CD4-positive, alpha-beta T cell (primary cell): ENCODE results near the gene DHRSX. TPM values are rescaled to one million over a fixed set of nuclear protein-coding genes. Genes with fewer than 3 reads are reported as not detected.

ENCODE experiments used
- ATAC-seq: fragments of 200-7000 bp; cut with Tn5 transposase; one replicate; pipeline ENCODE4 v1.10.0; 2022; ENCODE audit warnings: mild to moderate bottlenecking; ENCODE audit not compliant: poor library complexity
- CTCF ChIA-PET: fragments of 350-600 bp; sonication (Branson Sonifier 250); formaldehyde crosslinking; loops from one replicate; lab custom pipeline; 2021; ENCODE audit warnings: antibody characterized with exemption, inconsistent platforms; lab: Charles Lee
- POLR2A ChIA-PET: fragments of 350-600 bp; sonication (Branson Sonifier 250); formaldehyde crosslinking; loops from one replicate; lab custom pipeline; 2021; ENCODE audit warnings: antibody characterized with exemption, inconsistent platforms; lab: Charles Lee
- DNase-seq, 14 experiments: peaks; one replicate each; pipeline ENCODE4 v3.0.0-alpha.2; 2013 to 2020; ENCODE audit warnings: mixed read lengths in 2 of 14
- H3K27ac ChIP-seq, 2 donors: one replicate each; pipeline versions ENCODE4 v1.5.1 to v1.7.0; 2013; ENCODE audit warnings: low read length in 2 of 2, low read depth in 1 of 2, mild to moderate bottlenecking in 1 of 2
- H3K27me3 ChIP-seq, 2 experiments: 1 replicate in 1 of 2; 2 replicates in 1 of 2; pipeline versions ENCODE4 v1.6.1 to v1.7.0; 2013; ENCODE audit warnings: low read length in 2 of 2, control low read depth in 1 of 2, mild to moderate bottlenecking in 1 of 2, moderate library complexity in 1 of 2; ENCODE audit not compliant: insufficient read depth in 2 of 2, control insufficient read depth in 1 of 2
- H3K36me3 ChIP-seq: one replicate; pipeline ENCODE4 v1.6.1; 2013; ENCODE audit warnings: low read length, control low read depth; ENCODE audit not compliant: insufficient read depth
- H3K4me1 ChIP-seq: one replicate; pipeline ENCODE4 v1.6.1; 2013; ENCODE audit warnings: low read length, control low read depth; ENCODE audit not compliant: insufficient read depth
- H3K4me3 ChIP-seq: one replicate; pipeline ENCODE4 v1.5.1; 2013; ENCODE audit warnings: mild to moderate bottlenecking, low read length, moderate library complexity
- H3K9me3 ChIP-seq, 2 experiments: 1 replicate in 1 of 2; 2 replicates in 1 of 2; pipeline versions ENCODE4 v1.6.1 to v1.7.0; 2013; ENCODE audit warnings: low read length in 2 of 2, mild to moderate bottlenecking in 2 of 2, control low read depth in 1 of 2, moderate library complexity in 1 of 2; ENCODE audit not compliant: control insufficient read depth in 1 of 2, insufficient read depth in 1 of 2
- H3K27ac Mint-ChIP-seq: one replicate; pipeline ENCODE4 v1.8.0; 2020; ENCODE audit warnings: mixed read lengths
- H3K27me3 Mint-ChIP-seq: one replicate; pipeline ENCODE4 v1.8.0; 2021; ENCODE audit warnings: mixed read lengths
- H3K36me3 Mint-ChIP-seq: one replicate; pipeline ENCODE4 v1.8.0; 2021; ENCODE audit warnings: low read depth, mixed read lengths
- H3K4me1 Mint-ChIP-seq: one replicate; pipeline ENCODE4 v1.8.0; 2021; ENCODE audit warnings: low read depth, mixed read lengths
- H3K4me3 Mint-ChIP-seq: one replicate; pipeline ENCODE4 v1.8.0; 2020; ENCODE audit warnings: mild to moderate bottlenecking, mixed read lengths
- H3K9me3 Mint-ChIP-seq: one replicate; pipeline ENCODE4 v1.8.0; 2020; ENCODE audit warnings: mixed read lengths
- intact Hi-C, 2 experiments: fragments of 100-400 bp; cut with DNase I in 1 of 2; cut with micrococcal nuclease in 1 of 2; formaldehyde crosslinking; loops; one replicate each; pipeline versions ENCODE4 v1.15.1 to v1.9.0; 2023 to 2025; cut with DNase I, micrococcal nuclease
- total RNA-seq, 174 experiments: library from RNA in 2 of 174; stranded (reverse) in 2 of 174; gene quantifications; one replicate each; pipeline ENCODE4 v1.2.3 and lab custom pipeline; 2021 to 2026
- TF ChIP-seq, protein P1 (sequence below): fragments of 200-600 bp; IDR thresholded peaks from one replicate; pipeline ENCODE4 v1.8.0; 2022; ENCODE audit warnings: antibody characterized with exemption, mild to moderate bottlenecking

Gene DHRSX
- total RNA-seq, 2 experiments from 2014 or later: 12.1 to 13.9 TPM

DNA sequence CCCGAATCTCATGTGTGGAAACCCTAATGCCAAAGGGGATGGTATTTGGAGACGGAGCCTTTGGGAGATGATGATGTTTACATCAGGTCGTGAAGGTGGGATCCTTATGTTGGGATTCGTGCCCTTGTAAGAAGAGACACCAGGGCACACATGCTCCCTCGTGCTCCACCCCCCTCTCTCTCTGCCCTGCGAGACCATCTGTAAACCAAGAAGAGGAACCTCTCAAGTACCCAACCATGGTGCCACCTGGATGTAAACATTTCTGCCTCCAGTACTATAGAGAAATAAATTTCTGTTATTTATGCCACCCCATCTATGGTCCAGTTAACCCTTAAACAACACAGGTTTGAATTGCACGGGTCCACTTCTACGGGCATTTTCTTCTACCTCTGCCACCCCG, 179.4 kb downstream of the DHRSX start:
- Histone ChIP-seq H3K27me3 (no peaks in the 10 kb centered on the region), H3K36me3 (no peaks in the 10 kb centered on the region), H3K4me3 (no peak overlapping the region), H3K4me1 (no peaks in the 10 kb centered on the region), H3K9me3 (peaks cover 0 to 8% of the 10 kb centered on the region in 2 experiments), H3K27ac (no peak overlapping the region)
- TF ChIP-seq, protein P1, sequence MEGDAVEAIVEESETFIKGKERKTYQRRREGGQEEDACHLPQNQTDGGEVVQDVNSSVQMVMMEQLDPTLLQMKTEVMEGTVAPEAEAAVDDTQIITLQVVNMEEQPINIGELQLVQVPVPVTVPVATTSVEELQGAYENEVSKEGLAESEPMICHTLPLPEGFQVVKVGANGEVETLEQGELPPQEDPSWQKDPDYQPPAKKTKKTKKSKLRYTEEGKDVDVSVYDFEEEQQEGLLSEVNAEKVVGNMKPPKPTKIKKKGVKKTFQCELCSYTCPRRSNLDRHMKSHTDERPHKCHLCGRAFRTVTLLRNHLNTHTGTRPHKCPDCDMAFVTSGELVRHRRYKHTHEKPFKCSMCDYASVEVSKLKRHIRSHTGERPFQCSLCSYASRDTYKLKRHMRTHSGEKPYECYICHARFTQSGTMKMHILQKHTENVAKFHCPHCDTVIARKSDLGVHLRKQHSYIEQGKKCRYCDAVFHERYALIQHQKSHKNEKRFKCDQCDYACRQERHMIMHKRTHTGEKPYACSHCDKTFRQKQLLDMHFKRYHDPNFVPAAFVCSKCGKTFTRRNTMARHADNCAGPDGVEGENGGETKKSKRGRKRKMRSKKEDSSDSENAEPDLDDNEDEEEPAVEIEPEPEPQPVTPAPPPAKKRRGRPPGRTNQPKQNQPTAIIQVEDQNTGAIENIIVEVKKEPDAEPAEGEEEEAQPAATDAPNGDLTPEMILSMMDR: no peak
- H3K9me3 Mint-ChIP-seq: peaks cover 11% of the 10 kb centered on the region
- peaks cover 56% of the 10 kb centered on the region for H3K36me3 Mint-ChIP-seq
- no peak overlapping the region for H3K27ac Mint-ChIP-seq
- ChIA-PET POLR2A (no interaction called here), CTCF (no interaction called here)
- DNase-seq (no peak), ATAC-seq (no peak)
- no peaks in the 10 kb centered on the region for H3K27me3 Mint-ChIP-seq
- intact Hi-C loops: loop anchor here in 1 of 2 experiments (10.0 kb wide), 1 partner anchor 283 kb away; no protein-coding TSS in a partner anchor
- no peaks in the 10 kb centered on the region for H3K4me1 Mint-ChIP-seq
- no peak overlapping the region for H3K4me3 Mint-ChIP-seq

DNA sequence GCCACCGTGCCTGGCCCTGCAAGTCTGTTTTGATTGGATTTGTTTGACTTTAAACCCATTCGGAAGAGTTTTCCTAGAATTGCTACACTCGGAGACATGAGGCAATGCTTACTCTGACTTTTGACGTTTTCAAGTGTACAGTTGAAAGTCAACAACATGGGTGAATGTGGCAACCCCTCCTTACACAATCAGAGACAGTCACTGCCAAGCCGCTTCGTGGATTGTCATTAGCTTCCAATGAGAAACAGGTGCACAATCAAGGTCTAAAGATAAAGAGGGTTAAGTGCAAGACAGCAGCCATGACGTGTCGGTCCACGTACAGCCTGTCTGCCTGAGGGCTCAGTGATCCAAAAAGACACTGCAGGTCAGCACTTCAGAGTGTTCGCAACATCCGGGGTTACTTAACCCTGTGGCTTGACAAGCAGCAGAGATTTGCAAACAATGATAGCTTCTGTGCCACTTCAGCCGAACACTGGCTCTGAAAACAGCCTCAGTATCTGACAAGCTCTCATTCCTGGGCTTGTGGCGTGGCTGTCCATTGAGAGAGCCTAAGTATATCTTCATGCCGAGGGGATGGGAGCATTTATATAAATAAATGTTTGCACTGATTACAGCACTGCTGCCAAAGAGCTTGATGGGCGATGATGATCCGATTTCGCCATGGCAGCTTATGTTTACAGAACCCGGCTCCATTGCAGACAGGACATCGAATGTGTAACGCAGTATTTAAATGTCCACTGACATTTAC, 180.0 kb downstream of the DHRSX start:
- H3K27ac Mint-ChIP-seq: no peak overlapping the region
- no peak overlapping the region for H3K4me3 Mint-ChIP-seq
- TF ChIP-seq, protein P1: no peak
- H3K9me3 Mint-ChIP-seq: peaks cover 10% of the 10 kb centered on the region
- ChIA-PET CTCF (no interaction called here), POLR2A (no interaction called here)
- peaks cover 55% of the 10 kb centered on the region for H3K36me3 Mint-ChIP-seq
- H3K4me3 ChIP-seq: no peak overlapping the region
- no peaks in the 10 kb centered on the region for H3K4me1 ChIP-seq
- no peaks in the 10 kb centered on the region for H3K4me1 Mint-ChIP-seq
- peak in 3 of 14 experiments; percentile 3 to 37 (median 22) for DNase-seq
- H3K27ac ChIP-seq: no peak overlapping the region
- H3K9me3 ChIP-seq: peaks cover 0 to 14% of the 10 kb centered on the region in 2 experiments
- no peak for ATAC-seq
- no peaks in the 10 kb centered on the region for H3K27me3 ChIP-seq
- no peaks in the 10 kb centered on the region for H3K27me3 Mint-ChIP-seq
- intact Hi-C loops: loop anchor here in 1 of 2 experiments (10.0 kb wide), 1 partner anchor 284 kb away; no protein-coding TSS in a partner anchor
- no peaks in the 10 kb centered on the region for H3K36me3 ChIP-seq

DNA sequence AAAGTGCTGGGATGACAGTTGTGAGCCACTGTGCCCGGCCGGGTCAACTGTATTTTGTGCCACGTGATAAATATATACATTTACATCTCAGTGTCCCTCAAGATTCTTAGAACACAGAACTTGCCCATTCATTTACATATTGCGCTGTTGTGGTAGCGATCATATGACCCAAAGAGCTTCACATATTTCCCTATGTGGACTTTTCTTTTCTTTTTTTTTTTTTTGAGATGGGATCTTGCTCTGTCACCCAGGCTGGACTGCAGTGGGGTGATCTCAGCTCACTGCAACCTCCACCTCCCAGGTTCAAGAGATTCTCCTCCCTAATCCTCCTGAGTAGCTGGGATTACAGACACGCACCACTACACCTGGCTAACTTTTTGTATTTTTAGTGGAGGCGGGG, 180.7 kb downstream of the DHRSX start:
- intact Hi-C loops: loop anchor here in 1 of 2 experiments (10.0 kb wide), 1 partner anchor 285 kb away; no protein-coding TSS in a partner anchor
- TF ChIP-seq, protein P1: no peak
- H3K36me3 Mint-ChIP-seq: peaks cover 54% of the 10 kb centered on the region
- ChIA-PET CTCF (no interaction called here), POLR2A (no interaction called here)
- ATAC-seq (no peak), DNase-seq (no peak)
- H3K27me3 Mint-ChIP-seq: no peaks in the 10 kb centered on the region
- H3K27me3 ChIP-seq: no peaks in the 10 kb centered on the region
- H3K4me1 Mint-ChIP-seq: no peaks in the 10 kb centered on the region
- H3K9me3 ChIP-seq: peaks cover 0 to 15% of the 10 kb centered on the region in 2 experiments
- H3K9me3 Mint-ChIP-seq: peaks cover 7% of the 10 kb centered on the region
- no peak overlapping the region for H3K4me3 ChIP-seq
- no peaks in the 10 kb centered on the region for H3K36me3 ChIP-seq
- no peaks in the 10 kb centered on the region for H3K4me1 ChIP-seq
- no peak overlapping the region for H3K4me3 Mint-ChIP-seq
- no peak overlapping the region for H3K27ac Mint-ChIP-seq
- H3K27ac ChIP-seq: no peak overlapping the region
